OCI-LY3 (cell line): Measurements from ENCODE around the gene KREMEN1.

ENCODE experiments used
- CTCF ChIP-seq: fragments of 200-600, 300-600 bp; sonication (generic); IDR thresholded peaks from 2 replicates; pipeline ENCODE4 v1.5.1; 2014; ENCODE audit warnings: antibody characterized with exemption, low read length, low read depth
- EZH2phosphoT487 ChIP-seq: fragments of 200-600 bp; shearing (Covaris generic); IDR thresholded peaks from 2 replicates; pipeline ENCODE4 v1.6.1; 2018; ENCODE audit warnings: antibody characterized with exemption, mixed run types, low read depth

GRCh38 chr22:29079218-29079901 is 6.5 kb downstream of the KREMEN1 start:
- no peak for TF ChIP-seq CTCF
- no peak for TF ChIP-seq EZH2phosphoT487
